ENCODE measurements around the gene CNTN4.
"Not testable (repeated sequence)": the region's sequence is repeated elsewhere in the genome, so short reads cannot be mapped to it uniquely, and the experiment has no call there.

Gene CNTN4

DNA sequence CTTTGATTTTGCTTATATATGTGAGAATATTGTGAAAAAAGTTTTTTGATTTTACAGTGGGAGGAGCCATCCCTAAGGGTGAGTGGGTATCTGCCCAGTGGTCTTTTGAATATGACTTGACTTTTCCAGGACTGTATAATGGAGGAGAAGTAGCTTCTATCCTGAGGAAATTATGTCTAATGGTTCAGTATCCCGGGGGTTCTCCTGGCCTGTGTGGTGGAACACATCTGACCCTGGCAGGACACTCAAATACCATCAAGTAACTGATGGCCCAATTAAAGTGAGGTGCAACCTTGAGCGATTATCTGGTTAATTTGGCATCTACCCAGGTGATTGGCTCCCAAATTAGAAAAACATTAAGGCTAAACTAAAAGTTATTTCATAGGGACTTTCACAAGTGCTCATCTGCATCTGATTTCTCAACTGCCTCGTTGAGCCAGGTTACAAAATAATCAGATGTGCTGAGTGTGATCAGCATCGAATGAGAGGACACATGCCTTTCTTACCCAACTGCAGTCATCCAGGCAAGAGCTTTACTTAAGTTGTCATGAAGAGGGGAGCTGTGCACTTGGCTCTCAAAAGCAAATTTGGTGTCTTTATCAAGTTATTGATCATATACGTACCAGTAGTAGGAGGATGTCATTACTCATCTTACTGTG is 810.2 kb downstream of the CNTN4 start:
- H3K4me3 ChIP-seq, result no peak overlapping the region
- H3K27ac ChIP-seq, result no peak overlapping the region
- no peak for TF ChIP-seq CTCF (IDR thresholded peaks at IDR 0.05)
- DNase-seq (ENCODE audit: low spot score), result no peak

DNA sequence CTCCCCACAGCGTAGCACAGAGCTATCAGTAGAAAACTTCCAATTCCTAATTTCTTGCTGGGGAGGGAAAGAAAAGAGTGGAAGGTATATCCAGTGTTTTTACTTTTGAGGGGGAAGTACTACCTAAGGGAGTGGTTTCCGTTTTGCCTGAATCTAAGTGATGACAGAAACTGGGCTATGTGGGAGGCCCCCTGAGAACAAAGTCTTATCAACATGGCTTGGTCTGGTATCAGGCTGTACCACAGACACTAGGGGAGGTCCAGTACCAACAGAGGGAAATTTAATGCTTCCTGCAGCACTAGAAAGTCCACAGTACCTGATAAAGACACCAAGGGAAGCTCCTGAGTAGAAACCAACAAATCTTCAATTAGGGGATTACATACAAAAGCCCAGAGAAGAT is 812.3 kb downstream of the CNTN4 start:
- DNase-seq (ENCODE audit: low spot score), result no peak
- no peak for TF ChIP-seq CTCF (IDR thresholded peaks at IDR 0.05)
- H3K4me3 ChIP-seq, result no peak overlapping the region
- H3K27ac ChIP-seq, result no peak overlapping the region

DNA sequence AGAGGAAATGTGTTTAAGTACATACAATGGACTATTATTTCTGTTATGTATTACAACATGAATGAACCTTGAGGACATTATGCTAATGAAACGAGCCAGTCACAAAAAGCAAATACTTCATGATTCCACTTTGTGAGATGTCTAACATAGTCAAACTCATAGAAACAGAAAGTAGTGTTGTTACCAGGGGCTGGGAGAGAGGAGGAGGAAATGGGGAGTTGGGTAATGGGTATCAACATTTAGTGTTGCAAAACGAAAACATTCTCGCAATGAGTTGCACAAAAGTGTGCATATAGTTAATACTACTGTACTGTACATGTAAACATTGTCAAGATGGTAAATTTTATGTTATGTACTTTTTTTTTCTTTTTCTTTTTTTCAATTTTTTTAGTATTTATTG is 817.2 kb downstream of the CNTN4 start:
- H3K27ac ChIP-seq, result no peak overlapping the region
- no peak for TF ChIP-seq CTCF (IDR thresholded peaks at IDR 0.05)
- no peak overlapping the region for H3K4me3 ChIP-seq
- no peak for DNase-seq (ENCODE audit: low spot score)

DNA sequence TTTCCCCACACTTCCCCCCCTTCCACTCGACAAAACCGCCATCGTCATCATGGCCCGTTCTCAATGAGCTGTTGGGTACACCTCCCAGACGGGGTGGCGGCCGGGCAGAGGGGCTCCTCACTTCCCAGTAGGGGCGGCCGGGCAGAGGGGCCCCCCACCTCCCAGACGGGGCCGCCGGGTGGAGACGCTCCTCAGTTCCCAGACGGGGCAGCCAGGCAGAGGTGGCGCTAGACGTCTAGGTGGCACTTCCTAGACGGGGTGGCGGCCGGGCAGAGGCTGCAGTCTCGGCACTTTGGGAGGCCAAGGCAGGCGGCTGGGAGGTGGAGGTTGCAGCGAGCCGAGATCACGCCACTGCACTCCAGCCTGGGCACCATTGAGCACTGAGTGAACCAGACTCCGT is 818.0 kb downstream of the CNTN4 start:
- not testable (repeated sequence) for DNase-seq (ENCODE audit: low spot score); H3K4me3 ChIP-seq; H3K27ac ChIP-seq

DNA sequence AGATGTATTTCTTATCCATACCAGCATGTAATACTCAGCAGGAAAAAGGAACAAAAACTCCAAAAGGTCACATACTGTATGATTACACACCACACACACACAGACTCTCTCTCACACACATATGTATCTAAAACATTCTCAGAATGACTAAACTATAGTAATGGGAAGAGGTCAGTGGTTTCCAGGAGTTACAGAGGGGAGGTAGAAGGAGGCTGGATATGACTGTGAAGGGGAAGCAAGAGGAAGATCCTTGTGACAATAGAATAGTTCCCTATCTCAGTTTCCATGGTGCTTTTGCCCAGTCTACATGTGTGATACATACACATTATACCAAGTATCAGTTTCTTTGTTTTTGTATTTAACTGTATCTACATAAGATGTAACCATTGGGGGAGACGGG is 821.4 kb downstream of the CNTN4 start:
- H3K4me3 ChIP-seq, result no peak overlapping the region
- TF ChIP-seq CTCF (IDR thresholded peaks at IDR 0.05), result no peak
- DNase-seq (ENCODE audit: low spot score), result no peak
- H3K27ac ChIP-seq, result no peak overlapping the region

- Histone ChIP-seq H3K27ac (no peak overlapping the region), H3K4me3 (no peak overlapping the region)
- no peak for DNase-seq (ENCODE audit: low spot score)
- TF ChIP-seq CTCF (IDR thresholded peaks at IDR 0.05), result no peak
Measured at GRCh38 chr3:2921452-2921851, 822.8 kb downstream of the CNTN4 start.

DNA sequence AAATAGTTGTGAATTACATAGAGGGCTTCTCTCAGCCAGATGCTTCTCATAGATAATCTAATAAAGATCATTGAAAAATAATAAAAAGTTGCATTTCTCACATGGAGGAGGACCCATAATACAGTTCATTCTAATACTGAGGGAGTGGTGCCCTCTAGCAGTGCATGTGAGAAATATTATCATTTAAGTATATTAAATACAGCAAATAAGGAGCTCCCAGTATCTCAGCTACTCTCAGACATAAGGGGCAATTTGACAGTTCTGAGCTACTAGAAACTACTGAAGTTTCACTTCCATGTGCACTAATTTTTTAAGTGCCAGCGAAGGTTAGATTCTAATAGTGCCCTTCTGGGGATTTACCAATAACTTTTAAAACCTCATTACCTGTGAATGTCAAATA is 823.2 kb downstream of the CNTN4 start:
- DNase-seq (ENCODE audit: low spot score), result no peak
- H3K27ac ChIP-seq, result no peak overlapping the region
- no peak overlapping the region for H3K4me3 ChIP-seq
- no peak for TF ChIP-seq CTCF (IDR thresholded peaks at IDR 0.05)

- H3K4me3 ChIP-seq, result no peak overlapping the region
- no peak for TF ChIP-seq CTCF (IDR thresholded peaks at IDR 0.05)
- DNase-seq (ENCODE audit: low spot score), result no peak
- H3K27ac ChIP-seq, result no peak overlapping the region
Measured at GRCh38 chr3:2923390-2923789, 824.7 kb downstream of the CNTN4 start.

Measured in coronary artery (tissue), 2 donors.